ENCODE measurements around the gene WIPF2. TPM values are rescaled to one million over a fixed set of nuclear protein-coding genes. Genes with fewer than 3 reads are reported as not detected.
"Not testable (repeated sequence)": the region's sequence is repeated elsewhere in the genome, so short reads cannot be mapped to it uniquely, and the experiment has no call there.

The WIPF2 gene
- polyA plus RNA-seq, 2 of the 4 experiments (the other 2 are of a cell fraction): 13.8 to 21.5 TPM

DNA sequence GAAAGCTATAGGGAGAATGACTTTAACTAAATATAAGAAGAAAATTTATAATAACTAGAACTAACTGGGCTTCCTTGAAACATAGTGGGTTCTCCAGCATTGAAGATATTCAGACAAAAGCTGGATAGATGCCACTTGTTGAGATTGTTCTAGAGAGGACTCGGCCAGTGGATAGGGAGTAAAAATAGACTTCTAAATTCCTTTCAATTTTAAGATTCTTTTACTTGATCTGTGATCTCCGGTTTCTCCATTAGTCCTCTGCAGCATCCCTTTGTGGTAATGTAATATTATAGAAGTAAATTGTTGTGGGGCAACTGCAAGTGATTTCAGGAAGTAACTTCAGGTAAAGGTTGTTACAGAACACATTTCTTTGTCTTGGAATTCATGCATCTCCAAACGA lies 79.6 kb downstream of the WIPF2 start:
- Histone ChIP-seq H3K4me3 (no peak overlapping the region), H3K9me3 (no peaks in the 10 kb centered on the region), H3K4me1 (peaks cover 8% of the 10 kb centered on the region), H3K27ac (no peak overlapping the region), H3K4me2 (no peak overlapping the region)
- DNase-seq (ENCODE audit: low read depth in 1 of 2, low spot score in 1 of 2): no peak
- TF ChIP-seq SREBF2 (IDR thresholded peaks at IDR 0.05) (no peak), HOXB13 (CRISPR knock-in tag; IDR thresholded peaks at IDR 0.05; ENCODE audit: low read depth) (no peak), NPAS2 (CRISPR knock-in tag; IDR thresholded peaks at IDR 0.05; ENCODE audit: borderline replicate concordance) (no peak), RARB (CRISPR knock-in tag; IDR thresholded peaks at IDR 0.05) (no peak), ZNF302 (CRISPR knock-in tag; IDR thresholded peaks at IDR 0.05) (no peak), CHD2 (IDR thresholded peaks at IDR 0.05; ENCODE audit: low read length, partially characterized antibody) (no peak), FOSL2 (IDR thresholded peaks at IDR 0.05) (no peak), FOSL2 (CRISPR knock-in tag; IDR thresholded peaks at IDR 0.05) (no peak), FOXS1 (CRISPR knock-in tag; IDR thresholded peaks at IDR 0.05) (no peak), TP53 (CRISPR knock-in tag; IDR thresholded peaks at IDR 0.05) (no peak), TFCP2L1 (CRISPR knock-in tag; IDR thresholded peaks at IDR 0.05) (no peak), CBX2 (IDR thresholded peaks at IDR 0.05; ENCODE audit: borderline replicate concordance, low read depth) (no peak), RAD21 (conservative IDR thresholded peaks at IDR 0.05 in 1 of 2, IDR thresholded peaks at IDR 0.05 in 1 of 2) (no peak), MYC (IDR thresholded peaks at IDR 0.05; ENCODE audit: borderline replicate concordance, low read length) (no peak), CBX8 (IDR thresholded peaks at IDR 0.05) (no peak), JUNB (IDR thresholded peaks at IDR 0.05) (no peak), CHD4 (IDR thresholded peaks at IDR 0.05; ENCODE audit: borderline replicate concordance) (no peak)
- TF ChIP-seq, protein P1, sequence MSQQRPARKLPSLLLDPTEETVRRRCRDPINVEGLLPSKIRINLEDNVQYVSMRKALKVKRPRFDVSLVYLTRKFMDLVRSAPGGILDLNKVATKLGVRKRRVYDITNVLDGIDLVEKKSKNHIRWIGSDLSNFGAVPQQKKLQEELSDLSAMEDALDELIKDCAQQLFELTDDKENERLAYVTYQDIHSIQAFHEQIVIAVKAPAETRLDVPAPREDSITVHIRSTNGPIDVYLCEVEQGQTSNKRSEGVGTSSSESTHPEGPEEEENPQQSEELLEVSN (IDR thresholded peaks at IDR 0.05; ENCODE audit: borderline replicate concordance, low read depth): no peak
- TF ChIP-seq, protein P2, sequence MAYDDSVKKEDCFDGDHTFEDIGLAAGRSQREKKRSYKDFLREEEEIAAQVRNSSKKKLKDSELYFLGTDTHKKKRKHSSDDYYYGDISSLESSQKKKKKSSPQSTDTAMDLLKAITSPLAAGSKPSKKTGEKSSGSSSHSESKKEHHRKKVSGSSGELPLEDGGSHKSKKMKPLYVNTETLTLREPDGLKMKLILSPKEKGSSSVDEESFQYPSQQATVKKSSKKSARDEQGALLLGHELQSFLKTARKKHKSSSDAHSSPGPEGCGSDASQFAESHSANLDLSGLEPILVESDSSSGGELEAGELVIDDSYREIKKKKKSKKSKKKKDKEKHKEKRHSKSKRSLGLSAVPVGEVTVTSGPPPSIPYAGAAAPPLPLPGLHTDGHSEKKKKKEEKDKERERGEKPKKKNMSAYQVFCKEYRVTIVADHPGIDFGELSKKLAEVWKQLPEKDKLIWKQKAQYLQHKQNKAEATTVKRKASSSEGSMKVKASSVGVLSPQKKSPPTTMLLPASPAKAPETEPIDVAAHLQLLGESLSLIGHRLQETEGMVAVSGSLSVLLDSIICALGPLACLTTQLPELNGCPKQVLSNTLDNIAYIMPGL (CRISPR knock-in tag; IDR thresholded peaks at IDR 0.05; ENCODE audit: borderline replicate concordance): no peak
- TF ChIP-seq, protein P3, sequence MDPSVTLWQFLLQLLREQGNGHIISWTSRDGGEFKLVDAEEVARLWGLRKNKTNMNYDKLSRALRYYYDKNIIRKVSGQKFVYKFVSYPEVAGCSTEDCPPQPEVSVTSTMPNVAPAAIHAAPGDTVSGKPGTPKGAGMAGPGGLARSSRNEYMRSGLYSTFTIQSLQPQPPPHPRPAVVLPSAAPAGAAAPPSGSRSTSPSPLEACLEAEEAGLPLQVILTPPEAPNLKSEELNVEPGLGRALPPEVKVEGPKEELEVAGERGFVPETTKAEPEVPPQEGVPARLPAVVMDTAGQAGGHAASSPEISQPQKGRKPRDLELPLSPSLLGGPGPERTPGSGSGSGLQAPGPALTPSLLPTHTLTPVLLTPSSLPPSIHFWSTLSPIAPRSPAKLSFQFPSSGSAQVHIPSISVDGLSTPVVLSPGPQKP (IDR thresholded peaks at IDR 0.05; ENCODE audit: low read depth, low read length): no peak
- TF ChIP-seq, protein P4, sequence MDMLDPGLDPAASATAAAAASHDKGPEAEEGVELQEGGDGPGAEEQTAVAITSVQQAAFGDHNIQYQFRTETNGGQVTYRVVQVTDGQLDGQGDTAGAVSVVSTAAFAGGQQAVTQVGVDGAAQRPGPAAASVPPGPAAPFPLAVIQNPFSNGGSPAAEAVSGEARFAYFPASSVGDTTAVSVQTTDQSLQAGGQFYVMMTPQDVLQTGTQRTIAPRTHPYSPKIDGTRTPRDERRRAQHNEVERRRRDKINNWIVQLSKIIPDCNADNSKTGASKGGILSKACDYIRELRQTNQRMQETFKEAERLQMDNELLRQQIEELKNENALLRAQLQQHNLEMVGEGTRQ (IDR thresholded peaks at IDR 0.05): no peak
- no peak for ATAC-seq
- POLR2A ChIA-PET: no interaction called here
- CTCF ChIA-PET: interaction anchor here (1.1 to 50.4 kb wide), 8 partner anchors 4 to 130 kb away, joined by 3 to 2395 read pairs (median 118); partner anchors contain the start of genes CDC6, GJD3 and RARA
- 75% methylated on average over 3 of the region's 3 CpGs for WGBS (ENCODE audit: missing lambda C conversion rate)
- no peak for FAIRE-seq

DNA sequence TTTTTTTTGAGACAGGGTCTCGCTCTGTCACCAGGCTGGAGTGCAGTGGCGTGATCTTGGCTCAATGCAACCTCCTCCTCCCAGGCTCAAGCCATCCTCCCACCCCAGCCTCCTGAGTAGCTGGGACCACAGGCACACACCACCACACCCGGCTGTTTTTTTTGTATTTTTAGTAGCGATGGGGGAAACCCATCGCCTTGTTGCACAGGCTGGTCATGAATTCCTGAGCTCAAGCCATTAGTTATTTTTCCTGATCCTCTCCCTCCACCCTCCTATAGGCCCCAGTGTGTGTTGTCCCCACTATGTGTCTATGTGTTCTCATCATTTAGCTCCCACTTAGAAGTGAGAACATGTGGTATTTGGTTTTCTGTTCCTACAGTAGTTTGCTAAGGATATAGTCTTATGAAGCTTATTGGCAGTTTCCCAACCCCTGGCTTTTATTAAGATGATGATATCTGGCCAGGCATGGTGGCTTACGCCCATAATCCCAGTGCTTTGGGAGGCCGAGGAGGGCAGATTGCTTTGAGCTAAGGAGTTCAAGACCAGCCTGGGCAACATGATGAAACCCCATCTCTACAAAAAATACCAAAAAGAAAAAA lies 80.2 kb downstream of the WIPF2 start:
- not testable (repeated sequence) for H3K4me2 ChIP-seq, FAIRE-seq
- WGBS (ENCODE audit: missing lambda C conversion rate): 93% methylated on average over 7 of the region's 7 CpGs

More for the DNA sequence above, 80.2 kb downstream of the WIPF2 start:
- POLR2A ChIA-PET; DNase-seq (ENCODE audit: low read depth in 1 of 2, low spot score in 1 of 2); H3K9me3 ChIP-seq; ATAC-seq; H3K27ac ChIP-seq; H3K4me3 ChIP-seq: not testable (repeated sequence)
- peaks cover 13% of the 10 kb centered on the region for H3K4me1 ChIP-seq
- CTCF ChIA-PET: interaction anchor here (0.6 to 50.4 kb wide), 12 partner anchors 3 to 453 kb away, joined by 3 to 2395 read pairs (median 4); partner anchors contain the start of genes CDC6, GJD3 and RARA
